ENCODE measurements around the gene TMEM125. TPM values are rescaled to one million over a fixed set of nuclear protein-coding genes. Genes with fewer than 3 reads are reported as not detected.

The TMEM125 gene
- total RNA-seq, 1 experiment from 2014 or later = 21.5 TPM

DNA sequence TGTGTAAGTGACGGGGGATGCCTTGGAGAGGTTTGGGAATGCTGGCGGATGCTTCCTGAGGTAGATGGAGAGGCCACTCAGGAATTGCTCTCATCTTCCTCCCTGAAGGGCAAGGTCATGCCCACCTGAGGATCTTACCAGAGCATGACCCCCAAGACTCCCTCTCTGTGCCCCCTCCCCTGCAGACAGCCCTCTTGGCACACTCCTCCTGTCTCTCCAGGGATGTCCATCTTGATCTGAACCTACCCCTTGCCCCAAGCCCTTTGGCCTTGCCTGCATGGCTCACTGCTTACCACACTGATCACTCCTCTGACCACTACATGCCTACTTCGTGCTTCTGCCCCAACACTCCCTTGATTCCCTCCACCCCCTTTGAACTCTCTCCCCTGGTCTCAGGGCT is 50.0 kb downstream of the TMEM125 start (continued):
- no peak for TF ChIP-seq SMAD4 (CRISPR knock-in tag; IDR thresholded peaks at IDR 0.05)
- TF ChIP-seq, protein P1, sequence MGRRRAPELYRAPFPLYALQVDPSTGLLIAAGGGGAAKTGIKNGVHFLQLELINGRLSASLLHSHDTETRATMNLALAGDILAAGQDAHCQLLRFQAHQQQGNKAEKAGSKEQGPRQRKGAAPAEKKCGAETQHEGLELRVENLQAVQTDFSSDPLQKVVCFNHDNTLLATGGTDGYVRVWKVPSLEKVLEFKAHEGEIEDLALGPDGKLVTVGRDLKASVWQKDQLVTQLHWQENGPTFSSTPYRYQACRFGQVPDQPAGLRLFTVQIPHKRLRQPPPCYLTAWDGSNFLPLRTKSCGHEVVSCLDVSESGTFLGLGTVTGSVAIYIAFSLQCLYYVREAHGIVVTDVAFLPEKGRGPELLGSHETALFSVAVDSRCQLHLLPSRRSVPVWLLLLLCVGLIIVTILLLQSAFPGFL (CRISPR knock-in tag; IDR thresholded peaks at IDR 0.05; ENCODE audit: borderline replicate concordance) = no peak

DNA sequence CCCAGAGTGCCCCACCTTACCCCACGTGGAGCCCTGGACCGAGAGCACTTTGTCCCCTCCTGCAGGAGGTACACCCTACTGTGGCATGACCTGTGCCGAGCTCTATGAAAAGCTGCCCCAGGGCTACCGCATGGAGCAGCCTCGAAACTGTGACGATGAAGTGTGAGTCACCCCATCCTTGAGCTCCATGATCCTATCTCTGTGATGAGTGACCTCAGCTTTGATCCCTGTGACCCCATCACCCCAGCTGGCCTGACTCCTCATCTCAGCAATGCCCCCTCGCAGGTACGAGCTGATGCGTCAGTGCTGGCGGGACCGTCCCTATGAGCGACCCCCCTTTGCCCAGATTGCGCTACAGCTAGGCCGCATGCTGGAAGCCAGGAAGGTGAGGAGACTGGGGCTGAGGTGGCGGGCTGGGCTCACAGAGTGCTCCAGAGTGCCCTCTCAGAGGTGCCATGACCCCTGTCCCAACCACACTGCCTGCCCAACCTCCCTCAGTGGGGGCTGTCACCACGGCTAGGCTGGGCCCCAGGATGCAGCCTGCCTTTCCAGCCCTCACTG is 51.6 kb downstream of the TMEM125 start:
- POLR2A ChIA-PET = no interaction called here
- no peak for ATAC-seq
- CTCF ChIA-PET = interaction anchor here (0.7 to 1.5 kb wide), 2 partner anchors 9 to 93 kb away, joined by 3 to 8 read pairs; no protein-coding TSS in a partner anchor
- no peaks in the 10 kb centered on the region for H3K36me3 Mint-ChIP-seq
- no peaks in the 10 kb centered on the region for H3K27me3 Mint-ChIP-seq (ENCODE audit: low read depth)
- DNase-seq (ENCODE audit: low spot score) = no peak
- TF ChIP-seq, protein P2, sequence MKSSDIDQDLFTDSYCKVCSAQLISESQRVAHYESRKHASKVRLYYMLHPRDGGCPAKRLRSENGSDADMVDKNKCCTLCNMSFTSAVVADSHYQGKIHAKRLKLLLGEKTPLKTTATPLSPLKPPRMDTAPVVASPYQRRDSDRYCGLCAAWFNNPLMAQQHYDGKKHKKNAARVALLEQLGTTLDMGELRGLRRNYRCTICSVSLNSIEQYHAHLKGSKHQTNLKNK (CRISPR knock-in tag; IDR thresholded peaks at IDR 0.05) = no peak
- TF ChIP-seq FOXJ3 (CRISPR knock-in tag; IDR thresholded peaks at IDR 0.05; ENCODE audit: borderline replicate concordance) = no peak
- TF ChIP-seq ESRRA (CRISPR knock-in tag; IDR thresholded peaks at IDR 0.05; ENCODE audit: borderline replicate concordance) = no peak
- no peak for TF ChIP-seq NFE2L1 (CRISPR knock-in tag; IDR thresholded peaks at IDR 0.05)
- TF ChIP-seq, protein P3, sequence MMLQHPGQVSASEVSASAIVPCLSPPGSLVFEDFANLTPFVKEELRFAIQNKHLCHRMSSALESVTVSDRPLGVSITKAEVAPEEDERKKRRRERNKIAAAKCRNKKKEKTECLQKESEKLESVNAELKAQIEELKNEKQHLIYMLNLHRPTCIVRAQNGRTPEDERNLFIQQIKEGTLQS (CRISPR knock-in tag; conservative IDR thresholded peaks at IDR 0.05) = no peak
- no peak for TF ChIP-seq ZNF232 (CRISPR knock-in tag; IDR thresholded peaks at IDR 0.05)
- TF ChIP-seq IRF2 (CRISPR knock-in tag; IDR thresholded peaks at IDR 0.05; ENCODE audit: borderline replicate concordance, low read depth) = no peak
- TF ChIP-seq ZNF671 (CRISPR knock-in tag; IDR thresholded peaks at IDR 0.05) = no peak
- peaks cover 13% of the 10 kb centered on the region for H3K9me3 Mint-ChIP-seq
- H3K27ac Mint-ChIP-seq = no peak overlapping the region
- H3K4me3 Mint-ChIP-seq = no peak overlapping the region
- H3K4me1 Mint-ChIP-seq = peaks cover 11% of the 10 kb centered on the region

DNA sequence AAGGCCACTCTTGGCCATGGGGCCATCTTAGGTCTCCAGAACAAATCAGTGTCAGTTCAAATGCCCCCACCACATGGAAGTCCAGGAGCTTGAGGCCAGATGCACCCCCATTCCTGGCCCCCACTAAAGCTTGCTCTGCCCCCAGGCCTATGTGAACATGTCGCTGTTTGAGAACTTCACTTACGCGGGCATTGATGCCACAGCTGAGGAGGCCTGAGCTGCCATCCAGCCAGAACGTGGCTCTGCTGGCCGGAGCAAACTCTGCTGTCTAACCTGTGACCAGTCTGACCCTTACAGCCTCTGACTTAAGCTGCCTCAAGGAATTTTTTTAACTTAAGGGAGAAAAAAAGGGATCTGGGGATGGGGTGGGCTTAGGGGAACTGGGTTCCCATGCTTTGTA is 52.7 kb downstream of the TMEM125 start:
- ATAC-seq = no peak

More for the DNA sequence above, 52.7 kb downstream of the TMEM125 start:
- Mint-ChIP-seq H3K36me3 (peaks cover 5% of the 10 kb centered on the region), H3K4me3 (no peak overlapping the region), H3K27ac (no peak overlapping the region), H3K9me3 (peaks cover 21% of the 10 kb centered on the region), H3K4me1 (peaks cover 11% of the 10 kb centered on the region), H3K27me3 (ENCODE audit: low read depth) (peaks cover 1% of the 10 kb centered on the region; the same call in 1 of the 2 replicates)
- no peak for TF ChIP-seq ZNF263 (CRISPR knock-in tag; IDR thresholded peaks at IDR 0.05; ENCODE audit: low read depth)
- no peak for TF ChIP-seq JAZF1 (CRISPR knock-in tag; IDR thresholded peaks at IDR 0.05)
- TF ChIP-seq, protein P2 (CRISPR knock-in tag; IDR thresholded peaks at IDR 0.05) = no peak
- no peak for TF ChIP-seq TEAD4 (CRISPR knock-in tag; IDR thresholded peaks at IDR 0.05)
- TF ChIP-seq GTF2I (CRISPR knock-in tag; conservative IDR thresholded peaks at IDR 0.05) = no peak
- TF ChIP-seq IRF2 (CRISPR knock-in tag; IDR thresholded peaks at IDR 0.05; ENCODE audit: borderline replicate concordance, low read depth) = no peak
- TF ChIP-seq GRHL2 (CRISPR knock-in tag; IDR thresholded peaks at IDR 0.05; ENCODE audit: insufficient replicate concordance, severe bottlenecking) = no peak
- TF ChIP-seq, protein P4, sequence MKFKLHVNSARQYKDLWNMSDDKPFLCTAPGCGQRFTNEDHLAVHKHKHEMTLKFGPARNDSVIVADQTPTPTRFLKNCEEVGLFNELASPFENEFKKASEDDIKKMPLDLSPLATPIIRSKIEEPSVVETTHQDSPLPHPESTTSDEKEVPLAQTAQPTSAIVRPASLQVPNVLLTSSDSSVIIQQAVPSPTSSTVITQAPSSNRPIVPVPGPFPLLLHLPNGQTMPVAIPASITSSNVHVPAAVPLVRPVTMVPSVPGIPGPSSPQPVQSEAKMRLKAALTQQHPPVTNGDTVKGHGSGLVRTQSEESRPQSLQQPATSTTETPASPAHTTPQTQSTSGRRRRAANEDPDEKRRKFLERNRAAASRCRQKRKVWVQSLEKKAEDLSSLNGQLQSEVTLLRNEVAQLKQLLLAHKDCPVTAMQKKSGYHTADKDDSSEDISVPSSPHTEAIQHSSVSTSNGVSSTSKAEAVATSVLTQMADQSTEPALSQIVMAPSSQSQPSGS (CRISPR knock-in tag; IDR thresholded peaks at IDR 0.05; ENCODE audit: borderline replicate concordance, low read depth) = no peak
- no peak for TF ChIP-seq CREM (CRISPR knock-in tag; IDR thresholded peaks at IDR 0.05)
- no peak for TF ChIP-seq MXD4 (CRISPR knock-in tag; IDR thresholded peaks at IDR 0.05; ENCODE audit: borderline replicate concordance)
- TF ChIP-seq, protein P5, sequence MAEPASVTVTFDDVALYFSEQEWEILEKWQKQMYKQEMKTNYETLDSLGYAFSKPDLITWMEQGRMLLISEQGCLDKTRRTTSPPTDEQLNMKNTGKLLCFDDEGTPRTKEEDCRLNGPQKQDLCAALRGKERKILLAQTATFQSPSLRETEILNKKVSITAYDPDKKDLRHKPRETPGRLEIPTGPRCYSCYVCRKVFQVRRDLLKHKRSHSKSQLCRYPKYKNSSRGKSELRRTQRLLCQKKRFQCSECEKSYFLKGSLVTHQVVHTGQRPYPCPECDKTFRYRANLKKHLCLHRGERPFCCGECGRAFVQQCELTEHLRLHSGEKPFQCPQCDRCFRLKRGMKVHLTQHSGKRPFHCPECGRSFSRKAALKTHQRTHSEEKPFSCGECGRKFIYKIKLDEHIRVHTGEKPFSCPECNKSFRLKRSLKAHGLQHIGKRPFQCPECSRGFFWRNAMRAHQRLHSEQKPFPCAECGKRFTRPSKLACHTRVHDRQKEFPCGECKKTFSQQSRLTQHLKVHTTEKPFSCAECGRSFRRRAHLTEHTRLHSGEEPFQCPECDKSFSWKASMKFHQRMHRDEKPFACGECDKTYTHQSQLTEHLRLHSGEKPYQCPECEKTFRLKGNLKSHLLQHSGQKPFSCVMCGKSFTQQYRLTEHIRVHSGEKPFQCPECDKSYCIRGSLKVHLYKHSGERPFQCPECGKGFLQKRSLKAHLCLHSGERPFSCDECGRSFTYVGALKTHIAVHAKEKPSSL (CRISPR knock-in tag; conservative IDR thresholded peaks at IDR 0.05) = no peak
- TF ChIP-seq, protein P6, sequence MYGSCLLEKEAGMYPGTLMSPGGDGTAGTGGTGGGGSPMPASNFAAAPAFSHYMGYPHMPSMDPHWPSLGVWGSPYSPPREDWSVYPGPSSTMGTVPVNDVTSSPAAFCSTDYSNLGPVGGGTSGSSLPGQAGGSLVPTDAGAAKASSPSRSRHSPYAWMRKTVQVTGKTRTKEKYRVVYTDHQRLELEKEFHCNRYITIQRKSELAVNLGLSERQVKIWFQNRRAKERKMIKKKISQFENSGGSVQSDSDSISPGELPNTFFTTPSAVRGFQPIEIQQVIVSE (CRISPR knock-in tag; IDR thresholded peaks at IDR 0.05; ENCODE audit: borderline replicate concordance) = no peak
- no peak for TF ChIP-seq FOXJ3 (CRISPR knock-in tag; IDR thresholded peaks at IDR 0.05; ENCODE audit: borderline replicate concordance)
- DNase-seq (ENCODE audit: low spot score) = no peak
- ChIA-PET CTCF (no interaction called here), POLR2A (no interaction called here)

All from WTC11 (cell line).